NOMO-1 treated with dmso at 0.1 percent for 144 hours (cell line): ENCODE results near the gene ZNF234.
A peak's percentile ranks its signal among the peaks of the same experiment; 100 is the strongest.
"Not testable (repeated sequence)": the region's sequence is repeated elsewhere in the genome, so short reads cannot be mapped to it uniquely, and the experiment has no call there.

Experiments
- DNase-seq: peaks from one replicate; lab custom pipeline; 2025; ENCODE audit not compliant: unreplicated experiment; lab: John Stamatoyannopoulos, UW

The ZNF234 gene

DNA sequence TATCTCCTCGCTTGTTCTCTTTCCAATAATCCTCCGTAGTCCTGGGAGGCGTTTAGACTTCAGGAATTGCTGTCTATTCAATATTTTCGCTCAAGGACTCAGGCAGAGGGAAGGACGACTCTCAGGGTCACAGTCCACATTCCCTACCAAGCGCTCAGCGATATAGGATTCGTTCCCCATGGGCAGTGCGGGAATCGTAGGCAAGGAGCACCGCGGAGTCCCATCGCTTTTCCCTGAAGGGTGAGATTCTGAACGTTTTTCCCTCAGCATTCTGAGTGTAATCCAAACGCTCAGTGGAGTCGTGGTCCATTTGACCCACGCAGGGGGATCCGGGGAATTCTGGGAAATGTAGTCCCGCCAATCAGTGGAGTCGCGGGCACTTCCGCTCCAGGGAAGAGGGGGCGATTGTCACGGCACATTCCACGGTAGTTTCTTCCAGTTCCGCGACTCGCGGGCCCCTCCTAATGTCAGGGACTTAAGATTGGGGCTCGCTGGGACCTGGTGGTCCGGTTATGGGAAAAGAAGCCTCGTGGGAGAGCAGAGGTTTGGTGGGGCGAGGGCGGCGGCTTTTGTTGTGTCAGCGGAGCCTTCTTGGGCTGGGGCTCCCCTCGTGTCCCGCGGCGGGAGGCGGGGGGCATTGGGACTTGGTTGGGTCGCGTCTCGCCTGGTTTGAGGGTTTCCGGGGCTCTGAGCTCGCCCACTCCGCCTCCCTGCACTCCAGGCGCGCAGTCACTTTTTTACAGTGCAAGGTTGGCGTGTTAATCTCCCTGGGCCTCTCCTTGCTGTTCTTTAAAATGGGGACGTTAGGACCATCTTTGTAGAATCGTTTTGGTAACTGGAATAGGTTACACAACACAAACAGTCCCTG, at the start of gene ZNF234:
TSS of gene ZNF234 (plus strand) at position 364 of the 868 bp plus-strand sequence. CDS start 3,079 bp downstream, outside the sequence.
- DNase-seq = peak; percentile 31

DNA sequence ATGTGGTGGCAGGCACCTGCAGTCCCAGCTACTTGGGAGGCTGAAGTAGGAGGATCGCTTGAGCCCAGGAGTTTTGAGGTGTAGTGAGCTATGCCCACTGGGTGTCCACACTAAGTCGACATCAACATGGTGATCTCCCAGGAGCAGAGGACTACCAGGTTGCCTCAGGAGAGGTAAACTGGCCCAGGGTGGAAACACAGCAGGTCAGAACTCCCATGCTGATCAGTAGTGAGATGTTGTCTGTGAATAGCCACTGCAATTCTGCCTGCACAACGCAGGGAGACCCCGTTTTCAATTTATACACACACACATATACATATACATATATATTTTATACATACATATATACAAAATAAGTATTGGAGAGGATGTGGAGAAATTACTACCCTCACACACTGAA, 49.2 kb upstream of the ZNF234 start:
- DNase-seq = no peak

- peak; percentile 93 for DNase-seq
Observed at GRCh38 chr19:44093931-44094765, 47.2 kb upstream of the ZNF234 start, which contains the start of gene ZNF224. TSS of gene ZNF224 (plus strand) at chr19:44094361. CDS start at chr19:44097874, 3,513 bp downstream.

- DNase-seq = no peak
Observed at GRCh38 chr19:44107751-44108150, 33.6 kb upstream of the ZNF234 start.

DNA sequence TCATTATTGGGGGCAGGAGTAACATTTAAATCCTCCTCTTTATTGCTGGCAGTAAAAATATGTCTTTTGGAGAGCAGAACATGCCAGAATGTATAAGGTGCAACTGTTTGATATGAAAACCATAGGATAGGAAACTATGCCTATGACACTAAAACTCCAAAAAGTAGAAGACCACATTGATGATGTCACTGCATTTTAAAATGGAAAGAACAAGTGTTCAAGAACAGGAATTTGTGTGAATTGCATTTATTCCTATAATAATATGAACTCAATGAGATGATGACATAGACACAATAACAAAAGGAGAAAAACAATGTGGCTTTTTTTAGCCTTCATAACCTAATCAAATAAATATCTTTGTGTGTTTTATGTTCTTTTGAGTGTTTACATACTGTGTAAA, 31.9 kb upstream of the ZNF234 start:
- DNase-seq = no peak

DNA sequence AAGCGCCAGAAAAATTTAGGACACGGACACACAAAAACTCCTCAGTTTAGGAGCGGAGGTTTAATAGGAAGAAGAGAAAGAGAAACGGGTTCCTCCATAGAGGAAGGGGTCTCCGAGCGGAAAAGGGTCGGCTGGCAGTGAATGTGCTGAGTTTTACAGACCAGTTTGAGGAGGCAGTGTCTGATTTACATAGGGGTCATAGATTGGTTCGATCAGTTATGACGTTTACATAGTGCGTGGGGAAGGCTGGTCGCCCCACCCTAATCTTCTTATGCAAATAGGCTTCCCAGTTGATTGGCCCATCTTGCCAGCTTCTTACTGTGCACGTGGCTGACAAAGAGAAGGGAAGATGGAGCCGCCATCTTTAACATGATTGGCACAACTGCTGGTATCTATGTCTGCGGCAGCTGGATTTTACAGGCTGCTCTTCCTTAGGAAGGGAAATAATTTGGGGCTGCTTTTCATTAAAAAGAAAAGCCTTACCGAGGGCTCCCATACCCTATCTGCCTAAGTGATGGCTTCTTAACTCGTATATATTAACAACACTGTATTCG, 29.4 kb upstream of the ZNF234 start:
- no peak for DNase-seq

DNA sequence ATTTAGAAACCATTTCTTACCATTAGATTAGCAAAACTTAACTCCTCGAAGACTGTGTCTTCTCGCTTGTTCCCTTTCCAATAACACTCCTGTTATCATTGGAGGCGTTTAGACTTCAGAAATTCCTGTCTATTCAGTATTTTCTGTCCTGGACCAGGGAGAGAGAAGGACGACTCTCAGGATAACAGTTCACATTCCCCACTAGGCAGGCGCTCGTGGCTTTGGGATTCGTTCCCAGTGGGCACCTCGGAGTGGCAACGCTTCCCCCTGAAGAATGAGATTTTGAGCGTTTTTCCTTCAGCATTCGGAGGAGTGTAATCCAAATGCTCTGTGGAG, 28.6 kb upstream of the ZNF234 start:
- no peak for DNase-seq

DNA sequence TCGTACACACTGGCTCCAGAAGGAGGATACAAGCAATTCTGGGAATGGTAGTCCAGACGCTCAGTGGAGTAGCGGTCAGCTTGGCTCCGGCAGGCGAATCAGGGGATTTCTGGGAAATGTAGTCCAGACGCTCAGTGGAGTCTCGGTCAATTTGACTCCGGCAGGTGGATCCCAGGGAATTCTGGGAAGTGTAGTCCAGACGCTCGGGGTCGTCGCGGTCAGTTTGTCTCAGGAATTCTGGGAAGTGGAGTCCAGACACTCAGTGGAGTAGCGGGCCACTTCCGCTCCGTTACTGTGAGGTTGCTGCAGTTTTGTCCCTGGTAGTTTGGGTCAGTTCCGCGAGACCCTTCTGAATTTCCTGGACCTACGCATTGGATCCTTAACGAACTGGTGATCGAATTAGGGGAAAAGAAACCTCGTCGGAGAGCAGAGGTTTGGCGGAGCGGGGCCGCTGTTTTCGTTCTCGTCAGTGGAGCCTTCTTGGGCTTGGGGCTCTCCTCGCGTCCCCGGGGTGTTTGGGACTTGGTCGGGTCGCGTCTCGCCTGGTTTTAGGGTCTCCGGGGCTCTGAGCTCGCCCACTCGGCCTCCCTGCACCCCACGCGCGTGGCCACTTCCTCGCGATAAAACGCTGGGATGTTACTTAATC, 28.1 kb upstream of the ZNF234 start, which contains the start of gene ZNF225:
TSS of gene ZNF225 (plus strand) at position 262 of the 646 bp plus-strand sequence. CDS start 2,429 bp downstream, outside the sequence.
- DNase-seq = peak; percentile 95

- DNase-seq = no peak
Observed at GRCh38 chr19:44113784-44114390, 27.5 kb upstream of the ZNF234 start.

- DNase-seq = not testable (repeated sequence)
Observed at GRCh38 chr19:44121162-44121561, 20.2 kb upstream of the ZNF234 start.

- no peak for DNase-seq
Observed at GRCh38 chr19:44131955-44132354, 9.4 kb upstream of the ZNF234 start.

- DNase-seq = no peak
Observed at GRCh38 chr19:44142059-44142433, 692 bp downstream of the ZNF234 start.

DNA sequence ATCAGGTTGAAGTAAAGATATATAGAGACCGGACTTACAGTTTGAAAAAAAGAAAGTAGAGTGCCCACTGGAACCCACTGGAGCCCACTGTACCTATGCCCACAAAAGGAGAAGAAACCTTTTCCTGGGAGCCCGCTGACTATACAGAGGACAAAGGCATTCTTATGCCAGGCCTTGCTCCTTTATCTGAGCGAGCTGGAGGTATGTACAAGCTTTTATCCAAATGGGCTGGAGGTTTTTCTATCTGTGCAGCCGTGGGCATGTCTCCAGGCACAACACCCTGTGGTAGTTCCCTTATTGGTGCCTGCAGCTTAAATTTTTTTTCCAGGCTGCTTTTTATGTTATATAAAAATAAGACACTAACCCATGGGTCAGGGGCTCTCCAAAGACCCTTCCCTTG, 8.4 kb downstream of the ZNF234 start:
- DNase-seq = no peak

GRCh38 chr19:44151491-44151890, 10.1 kb downstream of the ZNF234 start:
- DNase-seq = no peak

DNA sequence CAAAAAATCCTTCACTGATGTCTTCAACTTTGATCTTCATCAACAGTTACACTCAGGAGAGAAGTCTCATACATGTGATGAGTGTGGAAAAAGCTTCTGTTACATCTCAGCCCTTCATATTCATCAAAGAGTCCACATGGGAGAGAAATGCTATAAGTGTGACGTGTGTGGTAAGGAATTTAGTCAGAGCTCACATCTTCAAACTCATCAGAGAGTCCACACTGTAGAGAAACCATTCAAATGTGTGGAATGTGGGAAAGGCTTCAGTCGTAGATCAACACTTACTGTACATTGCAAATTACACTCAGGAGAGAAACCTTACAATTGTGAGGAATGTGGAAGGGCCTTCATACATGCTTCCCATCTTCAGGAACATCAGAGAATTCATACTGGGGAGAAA, 15.1 kb downstream of the ZNF234 start:
- no peak for DNase-seq

- DNase-seq = no peak
Observed at GRCh38 chr19:44163789-44164188, 22.4 kb downstream of the ZNF234 start.

GRCh38 chr19:44164327-44164672, 22.9 kb downstream of the ZNF234 start:
- DNase-seq = no peak

DNA sequence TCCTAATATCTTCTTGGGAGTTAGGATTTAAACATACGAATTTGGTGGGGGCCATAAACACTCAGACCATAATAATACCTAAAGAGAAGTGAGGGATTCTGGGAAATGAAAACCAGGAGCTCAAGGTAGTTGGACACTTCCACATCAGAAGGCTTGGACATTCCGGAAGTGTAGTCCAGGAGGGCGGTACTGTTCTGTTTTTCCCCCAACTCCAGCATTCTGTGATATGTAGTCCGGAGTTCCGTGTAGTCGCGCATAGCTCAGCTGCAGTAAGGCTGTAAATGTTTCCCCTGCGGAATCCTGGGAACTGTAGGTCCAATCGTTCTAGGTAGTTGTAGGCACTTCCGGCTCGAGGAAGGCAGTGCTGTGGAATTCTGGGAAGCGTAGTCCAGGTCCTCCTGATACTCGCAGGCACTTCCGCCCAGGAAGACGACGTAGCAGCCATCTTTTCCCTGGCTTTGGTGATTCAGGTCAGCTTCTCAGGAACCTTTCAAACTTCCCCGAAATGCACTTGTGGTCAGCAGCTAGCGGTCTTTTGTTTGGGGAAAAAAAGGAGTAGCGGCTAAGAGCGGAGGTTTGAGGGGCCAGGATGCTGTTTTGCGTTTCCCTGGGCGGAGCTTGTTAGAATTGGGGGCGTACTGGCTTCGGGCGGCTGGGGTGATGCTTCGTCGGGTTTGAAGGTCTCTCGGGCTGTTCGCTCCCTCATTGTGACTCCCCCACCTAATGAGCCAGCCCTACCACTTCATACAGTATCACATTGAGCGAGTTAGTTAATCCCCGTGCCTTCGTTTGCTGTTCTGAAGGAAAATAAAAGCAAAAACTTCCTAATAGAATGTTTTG, 23.5 kb downstream of the ZNF234 start, which contains the start of gene ZNF226:
TSS of gene ZNF226 (plus strand) at position 428 of the 840 bp plus-strand sequence. CDS start 4,981 bp downstream, outside the sequence.
- DNase-seq = peak; percentile 97

GRCh38 chr19:44170660-44171059, 29.3 kb downstream of the ZNF234 start:
- not testable (repeated sequence) for DNase-seq

- no peak for DNase-seq
Observed at GRCh38 chr19:44176590-44176989, 35.2 kb downstream of the ZNF234 start.
